Lower lobe of right lung (tissue), 2 donors: Measurements from ENCODE around the gene CYLD. TPM values are rescaled to one million over a fixed set of nuclear protein-coding genes. Genes with fewer than 3 reads are reported as not detected.
A peak's percentile ranks its signal among the peaks of the same experiment; 100 is the strongest.

Experiments used
- ATAC-seq, 2 donors: fragments of 200-7000 bp; cut with Tn5 transposase; one replicate each; pipeline ENCODE4 v1.9.1; 2020 to 2022; ENCODE audit warnings: mild to moderate bottlenecking in 2 of 2, moderate library complexity in 2 of 2
- DNase-seq: peaks from one replicate; pipeline ENCODE4 v3.0.0-alpha.2; 2020
- H3K27ac ChIP-seq: fragments of 200-600 bp; one replicate; pipeline ENCODE4 v1.8.0; 2022
- H3K27me3 ChIP-seq: fragments of 200-600 bp; one replicate; pipeline ENCODE4 v1.8.0; 2022; ENCODE audit warnings: low read depth
- H3K36me3 ChIP-seq: fragments of 200-600 bp; one replicate; pipeline ENCODE4 v1.8.0; 2022; ENCODE audit warnings: mild to moderate bottlenecking
- H3K4me1 ChIP-seq: fragments of 200-600 bp; one replicate; pipeline ENCODE4 v1.8.0; 2022
- H3K4me3 ChIP-seq: fragments of 200-600 bp; one replicate; pipeline ENCODE4 v1.8.0; 2022; ENCODE audit warnings: mild to moderate bottlenecking
- H3K9me3 ChIP-seq: fragments of 200-600 bp; one replicate; pipeline ENCODE4 v1.8.0; 2022
- CTCF ChIP-seq: fragments of 200-600 bp; IDR thresholded peaks from one replicate; pipeline ENCODE4 v1.8.0; 2022; ENCODE audit warnings: antibody characterized with exemption, mild to moderate bottlenecking
- intact Hi-C: fragments of 100-400 bp; cut with DNase I; formaldehyde crosslinking; loops from one replicate; pipeline ENCODE4 v1.11.0; 2022
- total RNA-seq: library from RNA; stranded (reverse); fragmentation: NEBNext Ultra II Directional; extraction: Animal tissue kit (Norgen Biotek cat#: 25700); gene quantifications from one replicate; pipeline ENCODE4 v1.2.1, GENCODE V29; 2021
- donor health status: DM: no; HTN: yes; CAD: no; lungs with severe emphysema.

Gene CYLD
- total RNA-seq, 1 donor from 2014 or later = 45.8 TPM

- no peak for TF ChIP-seq CTCF
- no peaks in the 10 kb centered on the region for H3K27me3 ChIP-seq
- peaks cover 57% of the 10 kb centered on the region for H3K4me1 ChIP-seq
- H3K36me3 ChIP-seq = no peaks in the 10 kb centered on the region
- H3K4me3 ChIP-seq = peak overlapping the region; percentile 58
- peak; percentile 49 to 60 for ATAC-seq
- intact Hi-C loops = no loop called here
- DNase-seq = no peak
- H3K27ac ChIP-seq = peak overlapping the region; percentile 83
- H3K9me3 ChIP-seq = no peaks in the 10 kb centered on the region
These were observed 46.6 kb upstream of the CYLD start for GRCh38 chr16:50695017-50696000.

- Histone ChIP-seq H3K4me3 (no peak overlapping the region), H3K36me3 (no peaks in the 10 kb centered on the region), H3K27ac (peak overlapping the region; percentile 83), H3K27me3 (no peaks in the 10 kb centered on the region), H3K4me1 (peaks cover 57% of the 10 kb centered on the region), H3K9me3 (no peaks in the 10 kb centered on the region)
- no peak for TF ChIP-seq CTCF
- intact Hi-C loops = no loop called here
- DNase-seq = no peak
- ATAC-seq = no peak
These were observed 45.8 kb upstream of the CYLD start for GRCh38 chr16:50696126-50696525.

DNA sequence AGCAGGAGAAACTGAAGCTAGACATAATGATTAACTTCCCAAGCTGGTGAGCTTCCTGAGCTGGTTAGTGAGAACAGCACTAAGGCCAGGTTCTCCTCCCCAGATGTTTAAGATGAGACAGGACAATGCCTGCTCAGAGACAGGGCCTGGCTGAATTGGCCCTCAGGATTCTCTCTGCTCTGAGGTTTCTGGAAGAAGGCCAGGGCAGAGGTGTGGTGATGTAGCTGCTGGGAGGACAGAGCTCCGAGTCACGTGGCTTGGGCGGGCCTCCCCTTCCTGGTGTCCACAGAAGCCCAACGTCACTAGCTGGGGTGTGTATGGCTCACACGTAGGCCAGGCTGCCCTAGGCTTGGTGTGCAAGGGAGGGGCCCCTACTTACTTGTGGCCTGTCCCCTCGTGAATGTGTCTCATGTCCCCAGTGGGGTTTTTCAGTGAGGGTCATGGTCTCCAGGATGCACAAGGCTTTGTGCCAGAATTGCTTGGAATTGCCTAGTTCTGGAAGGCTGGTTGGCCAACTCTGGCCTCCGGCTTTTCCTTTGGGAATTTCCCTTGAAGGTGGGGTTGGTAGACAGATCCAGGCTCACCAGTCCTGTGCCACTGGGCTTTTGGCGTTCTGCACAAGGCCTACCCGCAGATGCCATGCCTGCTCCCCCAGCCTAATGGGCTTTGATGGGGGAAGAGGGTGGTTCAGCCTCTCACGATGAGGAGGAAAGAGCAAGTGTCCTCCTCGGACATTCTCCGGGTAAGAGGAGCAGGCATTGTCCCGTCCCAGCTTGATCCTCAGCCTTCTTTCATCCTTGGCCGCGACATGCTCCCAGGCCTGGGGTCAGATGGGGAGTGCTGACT is 45.1 kb upstream of the CYLD start:
- intact Hi-C loops = no loop called here
- Histone ChIP-seq H3K4me1 (peaks cover 57% of the 10 kb centered on the region), H3K27ac (peak overlapping the region; percentile 83), H3K4me3 (peak overlapping the region; percentile 2), H3K36me3 (no peaks in the 10 kb centered on the region), H3K9me3 (no peaks in the 10 kb centered on the region), H3K27me3 (no peaks in the 10 kb centered on the region)
- ATAC-seq (peak; percentile 78 to 86), DNase-seq (peak; percentile 93)
- no peak for TF ChIP-seq CTCF

GRCh38 chr16:50697421-50697715 is 44.5 kb upstream of the CYLD start:
- TF ChIP-seq CTCF = no peak
- DNase-seq = no peak
- Histone ChIP-seq H3K9me3 (no peaks in the 10 kb centered on the region), H3K27ac (peak overlapping the region; percentile 83), H3K4me1 (peaks cover 57% of the 10 kb centered on the region), H3K27me3 (no peaks in the 10 kb centered on the region), H3K4me3 (peak overlapping the region; percentile 57), H3K36me3 (no peaks in the 10 kb centered on the region)
- ATAC-seq = no peak
- intact Hi-C loops = no loop called here

DNA sequence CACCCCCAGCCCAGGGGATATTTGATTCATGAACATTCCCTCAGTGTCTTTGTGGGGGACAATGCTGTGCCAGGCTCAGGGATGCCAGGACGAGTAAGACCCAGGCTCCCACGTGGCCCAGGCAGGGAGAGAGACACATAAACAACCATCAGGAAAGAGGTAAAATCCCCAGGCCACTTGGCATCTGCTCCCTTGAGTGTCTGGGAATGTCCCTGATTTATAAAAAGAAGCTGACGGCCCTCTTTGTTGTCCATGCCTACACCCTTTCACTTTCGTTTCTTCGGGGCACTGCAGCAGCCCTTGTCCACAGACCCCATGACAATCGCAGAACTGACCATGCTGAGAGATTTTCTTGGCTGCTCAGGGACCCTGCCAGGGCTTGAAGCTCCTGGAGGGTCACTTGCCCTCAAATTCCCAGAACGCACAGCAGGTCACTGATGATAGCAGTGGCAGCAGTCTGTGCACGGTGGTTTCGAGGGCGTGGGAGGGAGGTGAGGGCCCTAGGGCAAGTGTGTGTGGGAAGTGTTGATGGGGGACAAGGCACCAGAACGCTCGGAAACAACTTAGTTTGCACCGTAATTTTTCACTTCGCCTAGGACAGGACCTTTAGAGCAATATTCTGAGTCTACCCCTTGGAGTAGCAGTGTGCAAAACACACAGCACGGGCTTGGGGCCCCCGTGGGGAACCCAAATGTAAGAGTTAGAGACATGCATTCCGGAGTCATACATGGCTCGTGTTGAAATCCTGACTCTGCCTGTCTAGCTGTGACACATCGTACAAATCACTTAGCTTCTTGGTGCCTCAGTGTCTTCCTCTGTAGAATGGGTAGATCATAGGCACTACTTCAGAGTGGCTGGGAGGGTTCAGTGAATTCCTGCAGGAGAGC is 43.8 kb upstream of the CYLD start:
- DNase-seq (no peak), ATAC-seq (peak; percentile 69 to 81)
- Histone ChIP-seq H3K4me1 (peaks cover 57% of the 10 kb centered on the region), H3K4me3 (peak overlapping the region; percentile 57), H3K27me3 (no peaks in the 10 kb centered on the region), H3K36me3 (no peaks in the 10 kb centered on the region), H3K27ac (peak overlapping the region; percentile 83), H3K9me3 (no peaks in the 10 kb centered on the region)
- intact Hi-C loops = no loop called here
- no peak for TF ChIP-seq CTCF
